GM23338 (cell line): ENCODE data around the gene RNASE7. TPM values are rescaled to one million over a fixed set of nuclear protein-coding genes. Genes with fewer than 3 reads are reported as not detected.

Experiments
- ATAC-seq: fragments of 200-7000 bp; cut with Tn5 transposase; 3 replicates; pipeline ENCODE4 v1.9.1; 2020
- DNase-seq: peaks from one replicate; pipeline ENCODE4 v3.0.0-alpha.2; 2015; ENCODE audit warnings: low spot score
- H2AFZ ChIP-seq: fragments of 200-600 bp; sonication (generic); 2 replicates; pipeline ENCODE4 v1.8.0; 2016; ENCODE audit warnings: antibody characterized with exemption, mild to moderate bottlenecking, moderate library complexity
- H3F3A ChIP-seq: fragments of 200-600 bp; sonication (generic); replicated peaks from 2 replicates; pipeline ENCODE4 v1.8.0; 2017; ENCODE audit warnings: antibody characterized with exemption, mixed run types, low read depth
- H3K27ac ChIP-seq: fragments of 200-600 bp; sonication (generic); 2 replicates; pipeline ENCODE4 v1.6.1; 2016; ENCODE audit warnings: low read depth
- H3K27me3 ChIP-seq: fragments of 200-600 bp; sonication (generic); 2 replicates; pipeline ENCODE4 v1.8.0; 2016; ENCODE audit warnings: mild to moderate bottlenecking, mixed run types, moderate library complexity; ENCODE audit not compliant: insufficient read depth
- H3K36me3 ChIP-seq: fragments of 200-600 bp; sonication (generic); 2 replicates; pipeline ENCODE4 v1.8.0; 2016; ENCODE audit warnings: mild to moderate bottlenecking; ENCODE audit not compliant: insufficient read depth
- H3K4me1 ChIP-seq: fragments of 200-600 bp; sonication (generic); 2 replicates; pipeline ENCODE4 v1.8.0; 2016; ENCODE audit warnings: mild to moderate bottlenecking, moderate library complexity; ENCODE audit not compliant: insufficient read depth
- H3K4me2 ChIP-seq: fragments of 200-600 bp; sonication (generic); 2 replicates; pipeline ENCODE4 v1.7.1; 2017; ENCODE audit warnings: mixed run types
- H3K4me3 ChIP-seq: fragments of 200-600 bp; sonication (generic); 2 replicates; pipeline ENCODE4 v1.6.1; 2016; ENCODE audit warnings: mixed run types
- H3K79me2 ChIP-seq: fragments of 200-600 bp; sonication (generic); replicated peaks from 2 replicates; pipeline ENCODE4 v1.8.0; 2017; ENCODE audit warnings: mild to moderate bottlenecking; ENCODE audit not compliant: insufficient read depth
- H3K9me2 ChIP-seq: fragments of 200-600 bp; sonication (generic); 2 replicates; pipeline ENCODE4 v1.8.0; 2017; ENCODE audit not compliant: insufficient read depth
- H4K20me1 ChIP-seq: fragments of 200-600 bp; sonication (generic); replicated peaks from 2 replicates; pipeline ENCODE4 v1.8.0; 2017; ENCODE audit warnings: mild to moderate bottlenecking; ENCODE audit not compliant: insufficient read depth
- H3K27ac Mint-ChIP-seq: 2 replicates; pipeline ENCODE4 v1.8.0; 2020; ENCODE audit warnings: inconsistent platforms, mild to moderate bottlenecking, moderate library complexity, mixed read lengths
- H3K27me3 Mint-ChIP-seq: 3 replicates; pipeline ENCODE4 v1.8.0; 2022; ENCODE audit warnings: low read depth, mild to moderate bottlenecking, moderate library complexity, mixed read lengths, inconsistent platforms; ENCODE audit not compliant: insufficient read depth, poor library complexity
- H3K36me3 Mint-ChIP-seq: 3 replicates; pipeline ENCODE4 v1.8.0; 2021; ENCODE audit warnings: low read depth, mild to moderate bottlenecking, inconsistent platforms, moderate library complexity, mixed read lengths
- H3K4me1 Mint-ChIP-seq: 3 replicates; pipeline ENCODE4 v1.8.0; 2020; ENCODE audit warnings: mild to moderate bottlenecking, inconsistent platforms, mixed read lengths
- H3K4me3 Mint-ChIP-seq: 3 replicates; pipeline ENCODE4 v1.8.0; 2021; ENCODE audit warnings: moderate library complexity, mild to moderate bottlenecking, inconsistent platforms, mixed read lengths
- H3K9me3 Mint-ChIP-seq: 3 replicates; pipeline ENCODE4 v1.8.0; 2020; ENCODE audit warnings: moderate library complexity, mild to moderate bottlenecking, inconsistent platforms, mixed read lengths
- CREB1 ChIP-seq: fragments of 250-450 bp; sonication (Bioruptor Pico); IDR thresholded peaks from 2 replicates; pipeline ENCODE4 v1.5.0; 2020; ENCODE audit warnings: low read depth, mild to moderate bottlenecking, moderate library complexity
- EZH2 ChIP-seq: fragments of 200-600 bp; sonication (generic); IDR thresholded peaks from one replicate; pipeline ENCODE4 v1.8.0; 2017; ENCODE audit warnings: antibody characterized with exemption, mild to moderate bottlenecking, low read depth; ENCODE audit not compliant: unreplicated experiment
- EZH2phosphoT487 ChIP-seq: fragments of 200-600 bp; sonication (generic); IDR thresholded peaks from one replicate; pipeline ENCODE4 v1.8.1; 2018; ENCODE audit warnings: antibody characterized with exemption; ENCODE audit not compliant: unreplicated experiment
- JUNB ChIP-seq: IDR thresholded peaks from one replicate; pipeline ENCODE4 v1.6.1; 2016; ENCODE audit warnings: antibody characterized with exemption; ENCODE audit not compliant: unreplicated experiment
- NANOG ChIP-seq: IDR thresholded peaks from 2 replicates; pipeline ENCODE4 v1.6.1; 2016; ENCODE audit warnings: antibody characterized with exemption, borderline replicate concordance
- POLR2AphosphoS5 ChIP-seq: IDR thresholded peaks from 2 replicates; pipeline ENCODE4 v1.6.1; 2016; ENCODE audit warnings: antibody characterized with exemption, low read depth
- STAT1 ChIP-seq: IDR thresholded peaks from one replicate; pipeline ENCODE4 v1.6.1; 2016; ENCODE audit warnings: antibody characterized with exemption; ENCODE audit not compliant: unreplicated experiment
- ZNF114 ChIP-seq: fragments of 250-450 bp; sonication (Bioruptor Pico); IDR thresholded peaks from 2 replicates; pipeline ENCODE4 v1.5.0; 2020; ENCODE audit warnings: mild to moderate bottlenecking, moderate library complexity
- ZNF331 ChIP-seq: fragments of 250-450 bp; sonication (Bioruptor Pico); IDR thresholded peaks from 2 replicates; pipeline ENCODE4 v1.5.0; 2020; ENCODE audit warnings: low read depth, mild to moderate bottlenecking, moderate library complexity
- ZNF462 ChIP-seq: fragments of 250-450 bp; sonication (Bioruptor Pico); IDR thresholded peaks from 2 replicates; pipeline ENCODE4 v1.5.0; 2020; ENCODE audit warnings: mild to moderate bottlenecking, moderate library complexity
- polyA plus RNA-seq: library from polyadenylated mRNA; unstranded; fragments of >200 nt; fragmentation: Nextera tagmentation; extraction: Ambion mirVana; gene quantifications from 2 replicates; pipeline ENCODE4 v1.2.1, GENCODE V29; 2016
- total RNA-seq: library from RNA; depleted of rRNA; stranded (reverse); fragments of >200 nt; shearing (Covaris generic); gene quantifications from 2 replicates; pipeline ENCODE4 v1.2.3, GENCODE V29; 2014
- TF ChIP-seq, protein P1 (sequence below): IDR thresholded peaks from 2 replicates; pipeline ENCODE4 v1.6.1; 2016; ENCODE audit warnings: antibody characterized with exemption
- TF ChIP-seq, protein P2 (sequence below): IDR thresholded peaks from one replicate; pipeline ENCODE4 v1.6.1; 2018; ENCODE audit warnings: antibody characterized with exemption; ENCODE audit not compliant: unreplicated experiment

RNASE7 gene
- total and polyA plus RNA-seq, 2 experiments from 2014 or later: not detected

DNA sequence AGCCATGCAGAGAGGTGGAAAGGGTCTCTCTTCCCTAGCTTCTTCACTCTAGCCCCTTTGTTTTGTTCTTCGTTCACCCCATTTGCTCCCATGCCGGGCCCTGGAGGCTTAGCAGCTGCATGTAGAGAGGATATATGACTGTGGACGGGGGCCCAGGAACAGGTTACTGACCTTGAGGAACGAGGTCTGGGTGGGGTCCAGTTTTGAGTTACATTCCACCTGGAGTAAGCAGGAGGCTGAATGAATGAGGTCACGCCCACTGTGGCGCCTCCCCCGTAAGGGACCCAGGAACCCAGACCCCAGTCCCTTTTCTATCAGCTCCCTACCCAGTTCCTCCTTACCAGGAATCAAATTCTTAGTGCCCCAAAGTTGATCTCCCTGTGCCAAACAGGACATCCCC lies 23.9 kb upstream of the RNASE7 start:
- no peak overlapping the region for H3K27ac Mint-ChIP-seq
- H4K20me1 ChIP-seq: no peaks in the 10 kb centered on the region
- TF ChIP-seq POLR2AphosphoS5: no peak
- TF ChIP-seq, protein P1, sequence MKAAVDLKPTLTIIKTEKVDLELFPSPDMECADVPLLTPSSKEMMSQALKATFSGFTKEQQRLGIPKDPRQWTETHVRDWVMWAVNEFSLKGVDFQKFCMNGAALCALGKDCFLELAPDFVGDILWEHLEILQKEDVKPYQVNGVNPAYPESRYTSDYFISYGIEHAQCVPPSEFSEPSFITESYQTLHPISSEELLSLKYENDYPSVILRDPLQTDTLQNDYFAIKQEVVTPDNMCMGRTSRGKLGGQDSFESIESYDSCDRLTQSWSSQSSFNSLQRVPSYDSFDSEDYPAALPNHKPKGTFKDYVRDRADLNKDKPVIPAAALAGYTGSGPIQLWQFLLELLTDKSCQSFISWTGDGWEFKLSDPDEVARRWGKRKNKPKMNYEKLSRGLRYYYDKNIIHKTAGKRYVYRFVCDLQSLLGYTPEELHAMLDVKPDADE: no peak
- TF ChIP-seq, protein P2, sequence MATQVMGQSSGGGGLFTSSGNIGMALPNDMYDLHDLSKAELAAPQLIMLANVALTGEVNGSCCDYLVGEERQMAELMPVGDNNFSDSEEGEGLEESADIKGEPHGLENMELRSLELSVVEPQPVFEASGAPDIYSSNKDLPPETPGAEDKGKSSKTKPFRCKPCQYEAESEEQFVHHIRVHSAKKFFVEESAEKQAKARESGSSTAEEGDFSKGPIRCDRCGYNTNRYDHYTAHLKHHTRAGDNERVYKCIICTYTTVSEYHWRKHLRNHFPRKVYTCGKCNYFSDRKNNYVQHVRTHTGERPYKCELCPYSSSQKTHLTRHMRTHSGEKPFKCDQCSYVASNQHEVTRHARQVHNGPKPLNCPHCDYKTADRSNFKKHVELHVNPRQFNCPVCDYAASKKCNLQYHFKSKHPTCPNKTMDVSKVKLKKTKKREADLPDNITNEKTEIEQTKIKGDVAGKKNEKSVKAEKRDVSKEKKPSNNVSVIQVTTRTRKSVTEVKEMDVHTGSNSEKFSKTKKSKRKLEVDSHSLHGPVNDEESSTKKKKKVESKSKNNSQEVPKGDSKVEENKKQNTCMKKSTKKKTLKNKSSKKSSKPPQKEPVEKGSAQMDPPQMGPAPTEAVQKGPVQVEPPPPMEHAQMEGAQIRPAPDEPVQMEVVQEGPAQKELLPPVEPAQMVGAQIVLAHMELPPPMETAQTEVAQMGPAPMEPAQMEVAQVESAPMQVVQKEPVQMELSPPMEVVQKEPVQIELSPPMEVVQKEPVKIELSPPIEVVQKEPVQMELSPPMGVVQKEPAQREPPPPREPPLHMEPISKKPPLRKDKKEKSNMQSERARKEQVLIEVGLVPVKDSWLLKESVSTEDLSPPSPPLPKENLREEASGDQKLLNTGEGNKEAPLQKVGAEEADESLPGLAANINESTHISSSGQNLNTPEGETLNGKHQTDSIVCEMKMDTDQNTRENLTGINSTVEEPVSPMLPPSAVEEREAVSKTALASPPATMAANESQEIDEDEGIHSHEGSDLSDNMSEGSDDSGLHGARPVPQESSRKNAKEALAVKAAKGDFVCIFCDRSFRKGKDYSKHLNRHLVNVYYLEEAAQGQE: no peak
- no peak for TF ChIP-seq NANOG
- no peak for TF ChIP-seq JUNB
- no peak for TF ChIP-seq STAT1
- no peak for TF ChIP-seq EZH2phosphoT487
- TF ChIP-seq ZNF331 (CRISPR knock-in tag): no peak
- TF ChIP-seq ZNF462: no peak
- no peak for TF ChIP-seq CREB1 (CRISPR knock-in tag)
- no peak for TF ChIP-seq EZH2
- no peak for TF ChIP-seq ZNF114 (CRISPR knock-in tag)
- no peak for DNase-seq
- H3K79me2 ChIP-seq: no peaks in the 10 kb centered on the region
- peaks cover 20% of the 10 kb centered on the region for H3K4me1 Mint-ChIP-seq
- no peak overlapping the region for H2AFZ ChIP-seq
- H3K9me3 Mint-ChIP-seq: no peaks in the 10 kb centered on the region; the same call in 2 of the 3 replicates
- no peaks in the 10 kb centered on the region for H3F3A ChIP-seq
- no peaks in the 10 kb centered on the region for H3K9me2 ChIP-seq
- H3K4me1 ChIP-seq: peaks cover 12% of the 10 kb centered on the region; the same call in 1 of the 2 replicates
- no peak overlapping the region for H3K4me3 ChIP-seq
- no peaks in the 10 kb centered on the region for H3K36me3 ChIP-seq
- H3K27me3 Mint-ChIP-seq: peaks cover 13% of the 10 kb centered on the region
- H3K36me3 Mint-ChIP-seq: peaks cover 19% of the 10 kb centered on the region
- H3K27ac ChIP-seq: no peak overlapping the region
- ATAC-seq: no peak
- H3K4me3 Mint-ChIP-seq: no peak overlapping the region
- H3K4me2 ChIP-seq: no peak overlapping the region
- H3K27me3 ChIP-seq: peaks cover 11% of the 10 kb centered on the region
